Esophagus squamous epithelium (tissue), 4 donors: Measurements from ENCODE around the gene WHRN.

Experiments used
- POLR2A ChIP-seq, 4 donors: fragments of 450-650 bp; IDR thresholded peaks; one replicate each; pipeline ENCODE4 v1.6.1; 2017; ENCODE audit warnings: antibody characterized with exemption in 4 of 4, mild to moderate bottlenecking in 4 of 4, moderate library complexity in 3 of 4
- TF ChIP-seq, protein P1 (sequence below), 6 experiments: fragments of 450-650 bp in 4 of 6; fragments of 200-600 bp in 2 of 6; sonication (generic) in 2 of 6; IDR thresholded peaks; one replicate each; pipeline ENCODE4 v1.5.1; 2016 to 2019; ENCODE audit warnings: antibody characterized with exemption in 6 of 6, mild to moderate bottlenecking in 4 of 6, moderate library complexity in 4 of 6

DNA sequence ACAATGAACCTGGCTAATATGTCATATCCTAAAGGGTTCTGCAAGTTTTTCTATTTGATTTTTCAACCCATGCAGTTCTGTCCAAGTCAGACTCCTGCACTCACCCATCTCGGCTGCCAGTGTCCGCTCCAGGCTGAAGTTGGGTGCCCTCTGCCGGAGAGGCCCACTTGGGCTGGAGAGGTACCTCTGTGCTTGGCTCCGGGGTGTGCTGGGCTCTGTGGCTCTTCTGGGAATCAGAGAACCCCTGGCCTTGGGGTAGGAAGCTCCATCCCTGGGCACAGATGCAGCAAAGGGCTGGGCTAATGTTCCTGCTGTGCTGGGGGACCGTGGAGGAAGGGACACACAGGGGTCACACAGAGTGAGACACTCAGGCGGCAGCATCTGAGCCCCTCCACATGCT, 149.5 kb downstream of the WHRN start:
- TF ChIP-seq, protein P1, sequence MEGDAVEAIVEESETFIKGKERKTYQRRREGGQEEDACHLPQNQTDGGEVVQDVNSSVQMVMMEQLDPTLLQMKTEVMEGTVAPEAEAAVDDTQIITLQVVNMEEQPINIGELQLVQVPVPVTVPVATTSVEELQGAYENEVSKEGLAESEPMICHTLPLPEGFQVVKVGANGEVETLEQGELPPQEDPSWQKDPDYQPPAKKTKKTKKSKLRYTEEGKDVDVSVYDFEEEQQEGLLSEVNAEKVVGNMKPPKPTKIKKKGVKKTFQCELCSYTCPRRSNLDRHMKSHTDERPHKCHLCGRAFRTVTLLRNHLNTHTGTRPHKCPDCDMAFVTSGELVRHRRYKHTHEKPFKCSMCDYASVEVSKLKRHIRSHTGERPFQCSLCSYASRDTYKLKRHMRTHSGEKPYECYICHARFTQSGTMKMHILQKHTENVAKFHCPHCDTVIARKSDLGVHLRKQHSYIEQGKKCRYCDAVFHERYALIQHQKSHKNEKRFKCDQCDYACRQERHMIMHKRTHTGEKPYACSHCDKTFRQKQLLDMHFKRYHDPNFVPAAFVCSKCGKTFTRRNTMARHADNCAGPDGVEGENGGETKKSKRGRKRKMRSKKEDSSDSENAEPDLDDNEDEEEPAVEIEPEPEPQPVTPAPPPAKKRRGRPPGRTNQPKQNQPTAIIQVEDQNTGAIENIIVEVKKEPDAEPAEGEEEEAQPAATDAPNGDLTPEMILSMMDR (IDR thresholded peaks at IDR 0.05): no peak
- TF ChIP-seq POLR2A (IDR thresholded peaks at IDR 0.05): no peak
